Measurements from ENCODE around the gene STK32C.

STK32C gene

DNA sequence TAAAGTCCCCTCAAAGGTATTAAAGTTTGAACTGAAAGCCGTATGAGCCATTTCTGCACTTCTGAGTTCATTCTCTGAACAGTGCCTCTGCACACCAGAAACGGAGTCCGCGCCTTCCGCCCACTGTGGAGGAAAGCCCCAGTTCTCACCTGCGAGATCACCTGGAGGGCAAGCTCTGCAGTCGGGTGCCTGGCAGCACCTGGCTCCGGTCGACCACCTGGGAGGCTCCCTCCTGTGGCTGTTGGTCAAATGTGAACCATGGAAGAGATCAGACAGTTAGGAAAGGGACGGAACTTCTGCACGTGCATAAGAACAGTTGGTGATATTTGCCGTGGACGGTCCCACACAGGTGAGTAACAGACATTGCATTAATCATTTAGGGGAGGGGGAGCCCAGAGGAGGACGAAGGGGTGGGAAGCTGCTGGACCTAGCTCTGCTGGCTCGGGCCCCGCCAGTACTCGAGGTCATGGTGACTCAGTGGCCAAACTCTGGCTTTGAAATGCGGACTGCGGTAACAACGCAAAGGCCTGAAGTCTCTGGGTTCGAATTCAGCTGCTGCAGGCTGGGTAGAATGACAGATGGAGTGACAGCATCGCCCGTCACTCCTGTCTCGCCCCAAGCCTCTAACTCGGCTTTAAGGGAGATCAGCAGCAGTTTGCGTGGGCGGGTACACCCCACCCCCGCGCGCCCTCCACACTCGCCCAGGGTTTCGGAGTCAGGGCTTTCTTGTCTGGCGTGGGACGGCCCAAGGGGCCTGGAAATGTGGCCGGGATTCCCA is 122.7 kb downstream of the STK32C start:
- no peak for DNase-seq (ENCODE audit: low read depth in 2 of 2)

DNA sequence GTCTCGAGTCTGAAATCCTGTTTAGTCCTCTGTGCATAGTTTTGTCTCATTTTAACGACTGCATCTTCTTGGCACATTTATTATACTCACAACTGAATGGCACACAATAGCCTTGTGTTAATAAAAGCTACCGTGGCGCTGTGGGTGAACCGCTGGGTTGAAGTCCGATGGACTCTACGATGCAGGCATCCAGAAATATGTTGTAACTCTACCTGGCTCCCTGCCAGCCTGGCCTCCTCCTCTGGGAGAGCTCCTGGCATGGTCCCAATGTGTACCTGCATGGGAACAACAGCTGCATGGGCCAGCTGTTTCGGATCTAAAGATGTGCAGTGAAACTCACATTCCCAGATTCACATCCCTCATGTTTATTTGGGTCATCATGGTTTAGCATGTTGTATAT is 124.7 kb downstream of the STK32C start:
- DNase-seq (ENCODE audit: low read depth in 2 of 2) = no peak

DNA sequence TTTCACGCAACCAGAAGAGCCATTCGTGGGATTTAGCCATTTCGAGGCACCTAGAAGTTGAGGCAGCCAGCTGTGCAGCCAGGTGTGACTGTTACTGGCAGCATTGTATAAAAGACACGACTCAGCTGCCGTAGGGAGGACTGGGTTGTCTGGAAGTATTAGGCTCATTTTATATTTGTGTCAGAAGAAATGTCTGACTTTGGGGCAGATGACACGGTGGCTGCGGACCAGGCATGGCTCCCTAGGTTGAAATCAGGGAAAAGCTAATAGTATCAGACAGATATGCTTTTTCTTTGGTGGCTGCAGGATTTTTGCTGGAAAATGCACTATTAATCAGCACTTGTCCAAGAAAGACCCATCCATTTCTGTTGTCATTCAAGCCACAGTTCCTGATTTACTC is 125.2 kb downstream of the STK32C start:
- DNase-seq (ENCODE audit: low read depth in 2 of 2) = no peak

DNA sequence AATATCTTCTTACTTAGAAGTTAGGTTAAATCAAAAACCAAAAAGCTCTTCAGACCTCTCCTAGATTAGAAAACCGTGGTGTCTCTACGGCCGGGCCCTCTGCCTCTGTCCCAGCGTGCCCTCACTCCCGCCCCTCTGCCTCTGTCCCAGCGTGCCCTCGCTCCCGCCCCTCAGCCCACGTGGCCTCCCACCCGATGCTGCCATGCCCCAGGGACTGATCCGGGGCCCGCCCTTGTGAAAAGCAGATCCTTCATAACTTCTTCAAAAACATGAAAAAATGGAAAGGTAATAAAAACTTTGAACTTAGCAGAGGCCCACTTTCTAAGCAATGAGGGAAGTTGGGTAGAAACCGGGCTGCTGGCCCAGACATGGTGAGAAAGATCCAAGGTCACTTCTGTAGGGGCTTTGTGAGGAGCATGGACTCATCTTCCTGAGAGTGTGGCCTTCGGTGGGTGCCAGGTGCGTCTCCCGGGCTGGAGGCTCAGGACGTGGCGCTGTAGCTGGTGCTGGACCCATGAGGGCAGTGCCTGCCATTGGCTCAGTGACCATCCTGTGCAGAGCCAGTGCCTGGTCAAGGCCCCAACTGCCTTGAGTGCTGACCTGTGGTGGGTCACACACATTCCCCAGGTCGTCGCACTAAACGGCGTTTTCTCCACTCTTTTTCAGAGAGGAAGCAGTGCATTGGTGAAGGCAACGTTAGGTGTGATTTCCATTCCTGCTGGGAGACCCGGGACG is 125.9 kb downstream of the STK32C start:
- DNase-seq (ENCODE audit: low read depth in 2 of 2) = no peak

DNA sequence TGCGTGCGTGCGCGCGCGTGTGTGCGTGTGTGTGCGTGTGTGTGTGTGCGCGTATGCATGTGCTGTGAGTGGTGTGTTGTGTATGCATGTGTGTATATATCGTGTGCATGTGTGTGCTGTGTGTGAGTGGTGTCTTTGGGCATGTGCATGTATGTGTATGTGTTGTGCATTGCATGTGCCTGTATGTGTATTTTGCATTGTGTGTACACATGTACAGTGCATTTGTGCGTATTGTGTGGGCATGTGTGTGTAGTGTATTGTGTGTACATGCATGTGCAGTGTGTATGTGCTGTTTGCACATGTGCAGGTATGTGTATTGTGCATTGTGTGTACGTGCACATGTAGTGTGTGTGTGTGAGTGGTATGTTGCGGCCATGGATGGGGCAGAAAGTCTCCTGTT is 127.0 kb downstream of the STK32C start:
- no peak for DNase-seq (ENCODE audit: low read depth in 2 of 2)

DNA sequence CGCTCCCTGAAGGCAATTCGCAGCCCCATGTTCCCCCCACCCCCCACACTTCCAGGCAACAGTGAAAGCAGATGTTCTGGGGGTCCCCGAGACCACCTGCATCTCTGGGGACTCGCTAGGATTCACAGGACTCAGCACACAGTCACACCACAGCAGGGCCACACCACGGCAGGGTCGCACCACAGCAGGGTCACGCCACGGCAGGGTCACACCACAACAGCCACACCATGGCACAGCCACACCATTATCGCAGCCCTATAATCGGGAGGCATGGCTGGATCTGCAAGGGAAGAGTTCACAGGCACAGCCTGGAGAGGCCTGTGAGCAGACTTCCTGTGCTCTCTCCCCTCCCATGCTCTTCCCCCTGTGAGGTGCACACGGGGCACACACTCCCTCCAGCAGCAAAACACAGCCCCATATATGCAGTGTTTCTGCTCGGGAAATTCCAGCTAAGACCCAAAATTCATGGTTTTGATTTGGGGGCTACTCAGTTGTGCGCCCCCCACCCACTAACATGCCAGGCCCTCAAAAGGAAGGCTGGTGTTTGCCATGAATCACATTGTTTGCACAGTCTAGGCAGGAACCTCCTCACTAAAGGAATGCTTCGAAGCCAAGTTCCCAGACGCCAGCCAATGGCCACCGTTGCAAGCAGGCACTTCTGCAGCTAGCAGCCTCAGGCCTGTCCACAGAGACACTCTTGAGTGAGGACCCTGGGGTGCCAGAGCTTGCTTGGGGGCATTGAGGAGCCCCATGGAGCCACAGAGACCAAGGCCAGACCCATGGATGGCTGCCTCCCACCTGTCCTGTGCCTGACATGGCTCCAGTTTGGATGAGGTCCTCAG is 128.0 kb downstream of the STK32C start:
- no peak for DNase-seq (ENCODE audit: low read depth in 2 of 2)

DNA sequence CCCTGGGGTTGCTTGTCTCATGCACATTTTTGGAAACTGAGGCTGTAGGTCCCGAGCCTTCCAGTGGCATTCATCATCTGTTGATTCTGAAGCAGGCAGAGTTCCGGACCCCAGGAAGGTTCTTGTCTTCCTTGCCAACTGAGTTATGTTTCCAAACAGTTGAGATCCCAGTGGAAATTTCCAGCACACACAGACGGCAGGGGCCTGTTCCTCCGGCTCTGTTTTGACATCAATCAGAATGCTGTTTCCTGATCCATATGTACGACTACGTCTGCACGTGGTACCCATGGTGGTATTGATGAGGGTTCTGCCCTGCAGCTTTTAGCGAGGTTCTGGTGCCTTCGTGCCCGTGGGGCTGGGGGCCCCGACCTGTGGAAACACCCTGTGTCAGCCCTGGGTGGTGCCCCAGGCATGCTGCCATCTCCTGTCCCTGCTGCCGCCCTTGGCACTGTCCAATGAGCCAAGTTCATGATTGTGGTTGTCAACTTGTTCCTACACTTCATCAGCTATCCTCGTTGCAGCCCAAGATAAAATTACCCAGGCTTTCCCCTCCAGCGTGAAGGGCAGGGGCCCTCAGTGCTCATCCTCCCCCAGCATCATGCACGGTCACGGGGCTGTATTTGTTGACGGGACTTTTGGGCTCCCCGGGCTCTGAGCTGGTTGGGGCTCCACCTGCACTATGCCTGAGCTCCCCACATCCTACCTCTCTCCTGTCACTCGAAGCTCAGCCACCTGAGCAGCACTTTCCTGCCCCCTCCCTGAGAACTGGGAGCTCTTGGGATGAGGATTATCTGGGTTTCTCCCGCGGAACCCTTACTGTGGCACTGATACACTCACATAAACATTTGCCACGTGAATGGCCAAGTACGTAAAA is 128.8 kb downstream of the STK32C start:
- DNase-seq (ENCODE audit: low read depth in 2 of 2) = no peak

DNA sequence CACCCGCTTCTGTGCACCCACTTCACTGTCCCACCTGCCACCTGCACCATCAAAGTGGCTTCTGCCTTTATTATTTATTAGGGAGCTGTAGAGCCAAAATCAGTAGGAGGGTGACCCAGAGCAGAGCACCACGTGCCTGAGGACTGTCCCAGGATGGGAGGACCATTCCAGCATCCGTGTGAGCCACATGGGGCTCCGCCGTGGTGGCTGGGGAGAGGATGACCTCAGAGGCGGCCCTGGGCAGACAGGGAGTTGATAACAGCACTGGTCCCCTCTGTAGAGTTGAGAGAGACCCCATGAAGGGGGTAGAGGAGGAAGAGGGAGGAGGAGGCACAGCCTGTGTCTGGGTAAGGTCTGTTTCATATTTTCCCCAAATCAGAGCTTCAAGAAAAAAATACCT is 129.7 kb downstream of the STK32C start:
- DNase-seq (ENCODE audit: low read depth in 2 of 2) = no peak

DNA sequence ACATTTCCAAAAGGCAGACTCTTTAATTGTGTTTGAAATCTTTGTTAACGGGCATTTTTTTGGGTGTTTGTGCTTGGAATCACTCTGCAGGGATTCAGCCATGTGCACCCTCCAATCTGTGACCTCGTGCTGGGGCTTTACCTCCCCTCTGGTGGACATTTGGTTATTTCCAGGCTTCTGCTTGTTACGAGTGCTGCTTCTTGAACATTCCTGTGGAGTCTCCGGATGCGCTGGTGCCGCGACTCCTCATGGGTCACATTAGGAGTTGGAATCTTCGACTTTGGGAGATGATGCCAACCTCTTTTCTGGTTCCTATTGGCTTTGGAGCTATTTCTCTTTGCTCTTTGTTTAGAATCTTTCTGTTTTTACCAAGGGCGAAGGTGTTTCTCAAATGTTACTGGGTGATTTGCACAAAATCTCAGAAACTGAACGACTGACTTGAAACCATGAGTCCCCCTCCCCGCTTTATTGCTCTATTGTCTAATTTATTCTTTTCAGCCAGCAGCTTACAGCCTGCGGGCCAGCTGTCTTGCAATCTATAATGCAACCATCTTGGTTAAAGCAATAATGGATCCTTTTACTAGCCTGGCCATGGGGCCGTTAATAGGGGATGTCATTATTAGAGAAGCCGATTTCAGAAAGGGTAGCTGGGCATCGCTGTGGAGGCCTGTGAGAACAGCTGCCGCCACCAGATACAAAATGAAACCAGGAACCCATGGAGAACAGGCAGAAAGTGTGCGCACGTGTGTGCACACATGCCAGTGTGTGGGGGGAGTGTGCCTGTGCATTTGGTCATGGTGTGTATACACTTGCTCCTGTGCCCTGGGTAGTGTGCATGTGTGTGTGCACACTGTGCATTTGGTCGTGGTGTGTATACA is 130.9 kb downstream of the STK32C start:
- no peak for DNase-seq (ENCODE audit: low read depth in 2 of 2)

DNA sequence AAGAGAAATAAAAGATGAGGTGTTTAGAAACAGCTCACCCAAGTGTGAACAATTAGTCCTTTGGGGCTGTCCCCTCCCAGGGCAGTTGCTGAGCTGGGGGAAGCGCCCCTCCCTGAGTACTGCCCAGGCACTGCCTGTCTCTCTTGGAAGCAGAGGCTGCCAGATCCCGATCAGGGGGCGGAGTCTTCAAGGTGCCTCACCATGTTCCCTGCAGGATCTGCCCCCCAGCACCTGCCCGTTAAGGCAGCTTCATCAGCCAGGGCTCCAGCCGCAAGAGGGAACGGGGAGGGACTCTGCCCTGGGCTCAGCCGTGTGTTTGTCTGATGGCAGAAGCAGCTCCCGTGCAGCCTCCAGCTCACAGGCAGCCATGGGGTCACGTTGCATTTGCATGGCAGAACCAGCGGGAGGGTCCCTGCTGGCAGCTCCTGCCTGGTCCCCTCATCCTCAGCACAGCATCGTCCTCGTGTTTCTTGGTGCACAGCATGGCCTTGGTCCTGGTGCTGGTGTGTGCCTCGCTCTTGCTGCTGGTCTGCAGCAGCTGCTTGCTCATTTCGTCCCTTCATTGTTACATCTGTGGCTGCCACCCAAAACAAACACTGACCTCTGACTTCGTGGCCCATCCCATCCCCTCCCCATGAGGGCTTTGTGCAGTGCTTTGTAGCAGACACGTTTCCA is 131.7 kb downstream of the STK32C start:
- no peak for DNase-seq (ENCODE audit: low read depth in 2 of 2)

DNA sequence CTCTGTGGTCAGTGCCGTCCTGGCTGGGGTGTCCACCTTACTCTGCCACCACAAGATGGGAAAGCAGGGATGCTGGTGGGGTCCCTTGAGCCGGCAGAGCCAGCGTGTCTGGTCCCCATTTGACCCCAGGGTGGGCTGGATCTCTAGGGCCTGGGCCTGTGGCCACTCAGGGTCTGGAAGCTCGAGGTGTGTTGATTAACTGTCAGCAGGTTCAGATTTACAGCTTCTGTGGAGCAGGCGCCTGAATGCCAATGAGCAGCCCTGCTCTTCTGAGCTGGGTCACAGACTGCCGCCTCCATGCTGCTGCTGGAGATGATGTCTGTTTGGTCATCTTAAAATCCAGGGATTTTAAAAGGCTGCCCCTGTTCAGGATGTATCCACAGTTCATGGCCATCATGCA is 132.3 kb downstream of the STK32C start:
- DNase-seq (ENCODE audit: low read depth in 2 of 2) = no peak

DNA sequence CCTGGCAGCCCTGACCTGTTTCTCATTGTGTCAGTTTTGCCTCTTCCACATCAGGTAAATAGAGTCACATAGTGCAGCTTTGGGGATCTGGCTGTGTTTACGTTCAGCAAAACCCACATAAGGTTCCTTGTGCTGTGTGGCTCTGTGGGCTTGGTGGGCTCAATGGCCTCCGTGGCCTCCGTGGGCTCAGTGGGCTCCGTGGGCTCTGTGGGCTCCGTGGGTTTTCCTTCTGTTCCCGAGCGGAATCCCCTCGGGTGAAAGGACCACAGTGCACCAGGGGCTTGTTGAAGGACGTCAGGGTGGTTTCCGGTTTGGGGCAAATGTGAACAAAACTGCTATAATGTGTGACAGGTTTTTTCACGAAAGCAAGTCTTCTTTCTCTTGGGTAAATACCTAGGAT is 133.5 kb downstream of the STK32C start:
- no peak for DNase-seq (ENCODE audit: low read depth in 2 of 2)

DNA sequence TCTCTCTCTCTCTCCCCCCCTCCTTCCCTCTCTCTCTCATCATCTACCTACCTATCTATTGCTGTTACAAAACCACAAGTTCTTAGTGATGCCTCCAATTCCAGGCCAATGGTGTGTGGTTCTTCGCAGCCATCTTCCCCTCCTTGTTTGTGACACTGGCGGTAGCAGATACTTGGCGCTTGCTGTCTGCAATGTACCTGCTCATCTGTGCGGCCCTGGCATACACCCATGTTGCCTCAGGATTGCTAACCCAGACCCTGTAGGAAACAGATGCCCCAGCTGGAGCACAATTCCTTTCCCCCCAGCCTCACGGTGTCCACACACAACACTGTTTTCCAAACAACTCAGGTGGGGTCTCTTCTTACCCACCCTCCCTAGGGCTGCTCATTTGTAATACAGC is 134.6 kb downstream of the STK32C start:
- DNase-seq (ENCODE audit: low read depth in 2 of 2) = no peak

DNA sequence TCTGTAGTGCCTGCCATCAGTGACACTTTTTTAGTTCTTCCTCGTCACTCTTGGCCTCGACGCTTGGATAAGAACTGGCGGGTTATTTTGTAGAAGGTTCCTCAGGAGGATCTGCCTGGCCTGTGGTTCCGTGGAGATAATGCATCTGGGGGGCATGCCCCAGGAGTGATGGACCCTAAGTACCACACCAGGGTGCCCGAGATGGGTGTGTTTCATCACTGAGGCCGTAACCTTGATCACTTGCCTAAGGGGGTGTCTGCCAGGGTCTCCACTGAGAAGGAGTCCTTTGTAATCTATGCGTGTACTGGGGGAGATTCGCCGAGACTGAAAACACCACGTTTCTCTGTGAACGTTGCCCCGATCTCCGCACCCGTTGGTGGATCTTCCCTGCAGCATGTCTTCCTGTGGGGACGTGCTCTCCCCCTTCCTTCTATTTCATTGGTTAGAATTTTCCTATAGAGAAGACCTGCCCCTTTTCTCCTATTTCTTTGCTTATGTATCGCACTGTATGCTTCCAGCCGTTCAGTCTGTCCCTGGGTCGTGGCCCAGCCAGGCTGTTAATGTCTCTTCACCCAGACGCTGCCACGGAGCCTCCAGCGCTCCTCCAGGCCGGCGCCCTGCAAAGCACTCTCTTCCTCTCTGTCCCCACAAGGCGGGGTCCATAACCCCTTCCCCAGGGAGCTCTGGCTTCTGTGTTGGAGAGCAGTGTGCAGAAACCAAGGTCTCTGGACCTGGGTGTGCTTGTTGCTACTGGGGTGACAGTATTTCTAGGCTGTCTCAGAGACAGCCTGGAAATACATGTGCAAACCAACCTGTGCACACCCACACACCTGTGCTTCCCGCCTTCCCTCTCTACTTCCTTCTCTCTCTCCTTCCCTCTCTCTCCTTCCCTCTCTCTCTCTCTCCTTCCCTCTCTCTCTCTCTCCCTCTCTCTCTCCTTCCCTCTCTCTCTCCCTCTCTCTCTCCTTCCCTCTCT is 135.4 kb downstream of the STK32C start:
- no peak for DNase-seq (ENCODE audit: low read depth in 2 of 2)

DNA sequence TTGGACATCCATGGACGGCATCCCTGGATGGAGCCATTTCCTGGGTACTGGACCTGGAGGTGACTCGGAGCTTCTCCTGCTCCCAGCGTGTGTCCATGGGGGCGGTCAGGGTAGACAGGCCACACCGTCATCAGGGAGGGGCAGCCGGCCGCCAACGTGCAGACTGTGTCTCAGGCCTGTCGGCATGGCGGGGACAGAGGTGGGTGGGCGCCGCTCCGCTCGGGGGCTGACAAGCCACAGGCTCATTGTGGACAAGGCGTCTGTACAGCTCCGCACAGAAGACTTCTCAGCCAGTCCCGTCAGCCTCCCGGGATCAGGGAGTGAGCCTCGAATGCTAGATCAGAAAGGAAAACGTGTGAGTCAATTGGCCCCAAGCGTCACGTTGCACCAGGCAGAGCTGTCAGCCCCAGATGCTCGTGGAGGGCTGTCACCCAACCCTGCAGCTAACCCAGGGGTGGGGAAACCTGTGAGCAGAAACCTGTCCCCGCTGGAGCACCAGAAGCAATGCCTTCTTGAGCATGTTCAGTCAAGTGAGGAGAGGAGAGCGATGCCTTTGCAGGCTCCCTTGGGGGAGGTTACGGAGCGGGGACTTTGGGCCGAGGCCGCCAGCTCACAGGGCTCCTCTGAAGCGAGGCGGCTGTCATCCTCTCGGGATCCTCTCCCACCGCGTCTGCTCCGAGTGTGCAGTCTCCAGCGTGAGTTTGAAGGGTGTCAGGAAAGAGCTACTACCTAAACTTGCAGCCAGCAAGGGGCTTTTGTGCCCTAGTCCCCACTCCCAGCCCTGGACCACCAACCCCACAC is 137.0 kb downstream of the STK32C start:
- DNase-seq (ENCODE audit: low read depth in 2 of 2) = no peak

DNA sequence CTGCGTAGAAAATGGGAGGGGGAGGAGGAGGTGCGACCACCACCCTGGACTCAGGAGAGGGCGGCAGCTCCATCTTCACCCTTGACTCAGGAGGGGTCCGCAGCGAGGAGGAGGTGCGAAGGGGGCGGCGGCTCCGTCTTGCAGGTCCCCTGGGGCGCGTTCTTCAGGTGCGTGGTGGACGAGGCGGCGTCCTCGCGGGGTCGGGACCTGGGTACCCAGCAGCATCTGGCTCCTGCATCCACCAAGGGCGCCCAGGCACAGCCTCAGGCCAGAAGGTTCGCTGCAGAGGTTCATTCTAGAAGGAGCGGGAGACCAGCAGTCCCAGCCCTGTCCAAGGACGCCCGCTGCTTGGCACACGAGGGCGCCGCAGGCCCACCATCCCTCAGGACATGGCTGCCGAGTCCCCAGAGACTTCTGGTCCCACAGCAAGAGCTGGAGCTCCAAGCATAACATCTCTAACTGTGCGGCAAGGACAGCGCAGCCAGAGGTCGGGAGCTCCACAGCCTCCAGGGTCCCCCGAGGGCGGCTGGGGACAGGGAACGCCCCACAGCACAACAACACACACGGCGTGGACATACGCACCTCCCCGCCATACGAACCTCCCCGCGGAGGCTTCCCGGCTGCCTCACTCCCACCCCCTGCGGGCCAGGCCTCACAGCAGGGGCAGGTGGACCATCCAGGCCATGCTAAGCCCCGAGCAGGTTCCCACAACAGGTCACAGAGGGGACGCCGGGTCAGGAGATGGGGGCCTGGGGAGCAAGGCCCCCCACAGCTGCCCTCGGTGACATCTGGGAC is 137.8 kb downstream of the STK32C start:
- no peak for DNase-seq (ENCODE audit: low read depth in 2 of 2)

Data from stimulated activated CD8-positive, alpha-beta memory T cell treated with anti-CD3 and anti-CD28 coated beads, Interleukin-7, amount 100 ng/mL, for 4 hours (primary cell).